Activated gamma-delta T cell (primary cell): Measurements from ENCODE around the gene SNX8.

Experiments
- DNase-seq: peaks from one replicate; lab custom pipeline; 2025; lab: John Stamatoyannopoulos, UW

SNX8 gene

DNA sequence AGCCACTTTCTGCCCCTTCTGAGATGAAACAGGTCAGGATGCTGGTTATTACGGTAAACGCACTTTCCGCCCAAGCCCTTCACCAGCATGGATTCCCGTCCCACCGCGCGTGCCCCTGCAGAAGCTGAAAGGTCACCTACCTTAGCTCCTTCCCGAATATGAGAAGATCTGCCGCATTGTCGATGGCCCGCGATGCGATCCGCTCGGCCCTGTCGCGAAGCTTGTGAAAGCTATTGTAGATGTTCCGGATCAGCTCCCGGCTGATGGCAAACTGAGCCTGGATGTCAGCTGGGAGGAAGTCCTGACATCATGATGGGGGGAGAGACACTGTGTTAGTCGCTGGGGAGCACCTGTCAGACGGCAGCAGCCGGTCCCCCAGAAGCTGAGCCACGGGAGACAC lies 50.1 kb downstream of the SNX8 start:
- no peak for DNase-seq

DNA sequence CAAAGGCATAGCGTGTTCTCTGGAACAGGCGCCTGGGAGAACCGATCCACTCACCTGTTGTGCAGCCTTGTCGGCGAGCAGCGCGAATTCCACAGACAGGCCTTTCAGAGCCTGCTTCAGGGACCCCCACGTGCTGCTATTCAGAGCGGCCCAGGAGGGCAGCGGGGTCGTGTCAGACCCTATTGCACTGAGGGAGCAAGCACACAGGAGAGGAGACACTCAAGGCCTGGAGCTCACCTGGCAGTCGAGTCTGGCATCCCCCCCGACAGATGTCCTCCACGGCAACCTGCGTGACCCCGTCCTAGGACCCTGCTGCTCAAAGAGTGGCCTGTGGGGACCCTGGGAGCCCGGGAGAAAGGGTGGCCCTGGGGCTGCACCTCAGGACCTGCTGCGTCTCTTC lies 51.1 kb downstream of the SNX8 start:
- no peak for DNase-seq

DNA sequence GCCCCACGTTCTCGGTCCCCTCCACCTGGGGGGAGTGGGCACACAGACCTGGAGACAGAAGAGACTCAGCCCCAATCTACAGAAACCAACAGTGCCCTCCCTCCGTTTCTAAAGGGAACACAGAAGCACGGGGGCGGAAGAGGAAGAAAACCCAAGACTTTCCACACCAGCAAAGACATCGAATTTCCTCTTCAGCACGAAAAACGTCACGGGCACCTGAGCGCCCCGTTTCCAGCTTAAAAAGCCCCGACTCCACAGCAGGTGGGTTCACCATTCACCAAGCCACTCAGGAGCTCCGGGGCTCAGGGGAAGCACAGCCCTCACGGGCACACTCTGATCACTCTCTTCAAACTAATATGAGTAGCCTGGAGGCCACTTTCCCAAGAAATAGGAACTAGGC lies 52.6 kb downstream of the SNX8 start:
- no peak for DNase-seq

DNA sequence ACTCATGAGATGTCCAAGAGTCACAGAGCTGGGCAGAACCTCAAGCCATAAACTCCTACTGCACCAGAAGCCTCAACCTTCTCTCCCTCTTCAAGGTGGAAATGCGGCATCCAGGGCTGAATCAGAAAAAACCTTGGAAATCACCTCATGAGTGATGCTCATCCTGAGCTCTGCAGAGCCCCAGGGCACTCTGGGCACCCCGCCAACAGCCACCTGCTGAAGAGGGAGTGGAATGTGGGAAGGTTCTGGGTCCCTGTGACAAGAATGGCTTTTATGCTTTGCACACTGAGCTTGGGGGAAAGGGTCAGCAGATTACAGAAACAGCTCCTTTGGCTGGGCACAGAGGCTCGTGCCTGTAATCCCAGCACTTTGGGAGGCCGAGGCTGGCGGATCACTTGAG lies 53.4 kb downstream of the SNX8 start:
- DNase-seq: no peak

DNA sequence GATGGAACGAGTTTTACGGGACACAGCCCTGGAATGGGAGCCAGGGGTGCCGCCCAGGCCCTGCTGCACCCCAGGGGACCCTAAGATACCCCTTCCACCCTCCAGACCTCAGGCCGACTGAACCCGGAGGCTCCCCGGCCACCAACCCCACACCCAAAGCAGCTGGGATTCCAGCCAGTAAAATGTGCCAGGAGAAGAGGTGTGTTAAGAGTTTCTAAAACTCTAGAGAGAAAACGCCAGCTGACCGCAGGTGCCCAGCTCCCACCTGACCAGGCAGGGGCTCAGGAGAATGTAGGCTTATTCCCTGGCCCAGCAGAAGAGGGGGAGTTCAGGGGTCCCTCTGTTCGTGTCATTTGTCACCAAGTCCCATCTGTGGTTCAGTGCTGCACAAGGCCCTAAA lies 54.8 kb downstream of the SNX8 start:
- DNase-seq: no peak

DNA sequence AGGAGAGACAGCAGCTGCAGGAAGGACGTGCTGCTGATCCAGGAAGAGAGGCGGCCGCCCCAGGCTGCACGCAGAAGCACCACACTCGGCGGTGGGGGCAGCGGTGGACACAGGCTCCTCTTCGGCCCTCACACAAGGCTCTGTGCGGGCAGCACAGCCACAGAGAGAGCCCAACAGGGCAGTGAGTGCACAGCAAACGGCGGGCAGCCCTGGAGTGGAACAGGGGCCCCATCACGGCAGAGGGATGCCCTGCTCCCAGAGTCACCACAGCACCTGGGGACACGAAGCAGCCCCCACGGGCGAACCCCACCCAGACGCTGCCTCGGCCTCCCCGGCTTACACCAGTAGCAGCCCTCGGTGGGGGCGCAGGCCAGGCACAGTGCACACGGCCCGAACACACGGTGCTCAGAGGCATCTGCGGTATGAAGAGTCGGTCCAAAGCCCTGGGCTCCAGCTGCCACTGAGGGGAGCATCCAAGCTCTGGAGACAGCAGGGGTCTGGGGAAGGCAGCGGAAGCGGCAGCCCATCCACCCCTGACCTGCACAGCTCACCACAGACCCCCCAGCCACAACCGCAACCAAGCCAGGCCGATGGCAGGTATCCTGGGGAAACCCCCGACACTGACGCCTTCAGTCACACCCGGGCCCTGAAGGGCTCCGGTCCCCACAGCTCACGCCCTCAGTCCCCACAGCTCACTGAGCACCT lies 55.4 kb downstream of the SNX8 start:
- no peak for DNase-seq

DNA sequence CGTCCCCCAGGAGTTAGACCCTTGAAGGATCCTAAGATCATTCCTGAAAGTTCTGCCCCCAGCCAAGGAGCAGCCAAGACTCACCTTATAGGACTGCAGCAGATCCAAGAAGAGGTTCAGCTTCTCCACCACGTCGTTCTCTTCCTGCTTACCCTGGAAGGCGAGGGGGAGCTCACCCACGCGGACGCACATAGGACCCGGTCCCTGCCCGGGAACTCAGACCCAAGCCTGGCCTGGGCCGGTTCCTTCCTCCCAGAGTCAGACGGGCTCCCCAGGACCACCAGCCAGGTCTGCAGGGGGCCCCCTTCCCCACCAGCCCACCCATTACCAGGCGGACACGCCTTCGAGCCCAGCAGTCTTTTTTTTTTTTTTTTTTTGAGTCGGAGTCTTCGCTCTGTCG lies 56.6 kb downstream of the SNX8 start:
- DNase-seq: no peak

DNA sequence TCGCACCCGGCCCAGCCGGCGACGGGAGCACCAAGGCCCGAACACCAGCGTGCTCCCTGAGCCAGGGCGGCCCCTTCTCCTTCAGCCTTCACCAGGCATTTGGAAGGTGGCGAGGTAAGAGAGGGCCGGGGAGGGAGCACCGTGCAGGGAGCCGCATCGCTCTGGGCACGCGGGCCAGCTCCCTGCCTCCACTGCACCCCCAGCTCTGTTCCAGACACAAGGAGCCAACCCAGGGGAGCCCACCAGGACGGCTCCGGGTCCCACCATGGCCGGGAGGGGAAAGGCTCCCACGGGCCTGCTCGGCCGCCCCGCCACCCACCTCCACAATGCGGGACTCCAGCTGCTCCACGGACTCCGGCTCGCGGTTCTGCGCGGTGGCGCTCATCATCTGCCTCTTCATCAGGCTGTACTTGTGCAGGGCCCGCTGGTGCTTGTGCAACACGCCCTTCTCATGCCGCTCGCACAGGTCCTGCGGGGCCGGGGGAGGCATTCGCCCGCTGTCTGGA lies 57.1 kb downstream of the SNX8 start:
- DNase-seq: no peak

DNA sequence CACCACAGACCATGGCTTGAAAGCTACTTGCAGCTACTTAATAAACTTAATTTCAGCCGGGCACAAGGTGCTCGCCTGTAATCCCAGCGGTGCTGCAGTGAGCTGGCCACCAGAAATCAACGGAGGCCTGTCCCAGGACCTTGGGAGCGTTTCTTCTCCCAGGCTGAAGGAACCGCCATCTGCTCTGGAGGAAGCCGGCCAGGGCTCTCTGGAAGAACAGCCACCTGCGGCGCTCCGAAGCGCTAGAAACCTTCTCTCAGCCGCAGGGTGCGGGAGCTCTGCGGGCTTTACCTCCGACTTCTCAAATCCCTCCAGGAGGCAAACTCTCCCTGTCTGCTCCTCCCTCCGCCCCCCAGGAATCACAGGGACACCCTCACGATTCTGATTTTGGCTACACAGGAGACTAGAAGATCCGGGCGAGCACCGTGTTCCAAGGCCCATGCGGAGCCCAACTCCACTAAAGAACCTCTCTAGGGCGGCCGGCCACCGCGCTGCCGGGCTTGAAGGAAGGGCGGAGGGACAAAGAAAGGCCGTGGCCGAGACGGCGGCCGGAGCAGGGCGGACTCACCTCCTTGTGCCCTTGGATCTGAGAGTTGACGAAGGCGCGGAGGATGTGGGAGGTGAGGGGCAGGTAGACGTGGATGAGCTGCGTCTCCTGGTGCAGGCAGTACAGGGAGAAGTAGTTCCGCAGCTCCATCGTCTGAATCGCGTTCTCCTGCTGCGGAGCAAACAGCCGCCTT lies 57.8 kb downstream of the SNX8 start:
- no peak for DNase-seq

DNA sequence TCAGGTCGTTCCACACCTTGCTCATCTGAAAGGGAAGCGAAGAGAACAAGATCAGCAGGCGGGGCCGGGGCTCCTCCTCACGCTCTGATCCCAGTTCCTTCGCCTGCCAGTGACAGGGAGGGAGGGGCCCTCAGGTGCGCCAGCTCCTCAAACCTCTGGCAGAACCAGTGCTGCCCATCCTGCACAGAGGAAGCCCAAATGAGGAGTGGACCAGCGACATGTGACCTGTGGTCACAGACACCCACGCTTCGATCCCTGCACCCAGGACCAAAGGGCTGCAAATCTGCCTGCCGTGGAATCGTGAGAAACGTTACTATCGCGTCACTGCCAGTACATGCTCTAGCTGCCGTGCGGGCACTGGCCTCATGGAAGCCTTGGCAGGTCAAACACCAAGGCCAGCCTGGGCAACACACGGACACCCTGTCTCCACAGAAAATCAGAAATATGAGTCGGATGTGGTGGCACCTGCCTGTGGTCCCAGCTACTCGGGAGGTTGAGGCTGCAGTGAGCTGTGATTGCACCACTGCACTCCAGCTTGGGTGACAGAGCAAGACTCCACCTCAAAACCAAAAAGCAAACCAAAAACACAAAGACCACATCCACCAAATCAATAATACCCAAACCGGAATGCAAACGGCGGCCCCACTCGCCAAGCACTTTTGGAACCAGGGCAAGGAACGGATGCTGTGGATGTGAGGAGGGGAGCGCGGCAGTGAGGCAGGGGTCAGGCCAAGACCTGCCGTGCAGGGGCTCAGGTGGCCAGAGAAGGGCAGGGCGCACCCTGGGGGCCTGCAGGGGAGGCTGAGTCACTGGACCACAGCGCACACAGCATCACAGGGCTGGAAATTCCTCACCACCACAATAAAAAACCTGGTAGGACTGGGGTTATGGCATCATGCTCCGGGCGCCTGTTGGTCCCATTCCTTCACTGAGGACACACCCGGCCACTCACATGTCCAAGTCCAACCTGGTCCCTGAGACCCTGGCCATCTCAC lies 58.8 kb downstream of the SNX8 start:
- DNase-seq: no peak

DNA sequence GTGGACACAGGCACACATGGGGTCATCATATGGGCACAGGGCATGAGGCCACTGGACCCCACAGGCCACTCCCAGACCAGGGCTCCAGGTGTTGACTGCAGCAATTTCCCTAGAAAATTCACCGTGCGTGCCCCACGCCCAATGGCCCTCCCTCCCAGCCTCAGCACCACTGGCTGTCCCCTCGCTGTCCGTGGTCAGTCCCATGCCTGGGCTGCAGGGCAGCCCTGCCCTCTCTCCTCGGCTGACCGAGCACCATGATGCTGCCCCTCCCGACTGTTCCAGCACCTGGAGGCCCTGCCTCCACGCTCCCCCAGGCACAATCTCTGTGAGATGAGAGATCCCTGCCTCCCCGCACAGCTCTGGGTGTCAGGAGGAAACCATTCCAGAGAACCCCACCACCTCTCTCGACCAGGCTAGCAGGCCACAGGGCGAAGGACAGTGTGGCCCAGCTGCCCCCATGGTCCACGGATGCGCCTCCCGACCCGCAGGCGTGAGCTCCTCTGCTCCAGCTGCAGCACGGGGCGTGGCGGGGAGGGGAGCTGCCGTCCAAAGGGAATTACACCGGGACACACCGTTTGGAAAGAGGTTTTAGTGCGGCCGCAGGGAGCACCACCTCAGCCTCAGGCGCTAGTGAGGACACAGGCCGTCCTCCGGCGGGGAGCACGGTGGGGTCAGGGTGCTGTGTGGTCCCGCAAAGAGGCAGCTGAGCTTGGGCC lies 59.7 kb downstream of the SNX8 start:
- no peak for DNase-seq

DNA sequence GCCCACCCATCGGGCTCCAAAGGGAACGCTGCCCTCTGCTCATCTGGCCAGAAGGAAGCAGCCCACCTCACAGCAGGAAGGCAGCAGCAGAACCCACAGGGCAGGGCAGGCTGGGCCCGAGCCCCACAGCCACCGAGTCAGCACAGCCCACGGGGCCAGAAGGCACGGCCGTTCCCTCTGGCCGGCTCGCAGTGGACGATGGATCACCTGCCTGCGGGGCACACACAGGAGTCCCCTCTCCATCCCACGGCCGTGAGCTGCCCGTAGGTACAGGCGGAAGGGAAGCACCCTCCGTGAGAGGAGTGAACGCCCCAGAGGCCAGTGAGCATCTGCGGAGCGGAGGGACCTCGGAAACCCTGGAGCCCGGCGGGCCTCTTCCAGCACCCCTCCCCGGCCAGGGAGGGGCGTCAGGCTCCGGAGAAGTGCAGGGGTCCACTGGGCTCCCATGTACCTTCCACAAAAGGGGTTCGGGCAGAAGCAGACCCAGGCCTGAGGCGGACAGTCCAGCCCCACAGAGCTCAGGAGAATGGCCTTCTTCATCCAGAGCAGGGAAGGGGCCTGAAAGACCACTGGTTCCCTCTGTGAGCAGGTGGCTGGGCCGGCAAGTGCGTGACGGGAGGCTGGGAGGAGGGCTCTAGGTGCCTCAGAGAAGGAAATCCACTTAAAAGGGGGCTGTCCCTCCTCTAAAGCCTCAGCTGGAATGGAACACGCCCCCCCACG lies 60.6 kb downstream of the SNX8 start:
- no peak for DNase-seq

DNA sequence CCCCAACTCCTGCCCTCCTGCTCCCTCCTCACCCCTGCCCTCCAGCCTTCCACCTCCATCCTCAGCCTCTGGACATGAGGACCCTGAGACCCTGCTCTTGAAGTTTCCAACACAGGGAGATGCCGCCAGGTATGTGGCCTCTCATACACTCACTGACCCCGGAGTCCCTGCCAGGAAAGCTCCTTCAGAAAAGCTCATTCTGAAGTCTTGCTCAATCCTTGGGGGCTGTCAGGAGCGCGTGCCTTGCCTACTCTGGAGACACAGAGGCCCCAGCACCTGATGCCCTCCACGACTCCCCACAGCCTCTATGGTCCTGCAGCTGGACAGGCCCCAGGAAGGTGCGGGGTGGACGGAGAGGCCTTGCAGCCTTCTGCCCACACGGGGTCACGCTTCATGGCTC lies 61.2 kb downstream of the SNX8 start:
- no peak for DNase-seq

DNA sequence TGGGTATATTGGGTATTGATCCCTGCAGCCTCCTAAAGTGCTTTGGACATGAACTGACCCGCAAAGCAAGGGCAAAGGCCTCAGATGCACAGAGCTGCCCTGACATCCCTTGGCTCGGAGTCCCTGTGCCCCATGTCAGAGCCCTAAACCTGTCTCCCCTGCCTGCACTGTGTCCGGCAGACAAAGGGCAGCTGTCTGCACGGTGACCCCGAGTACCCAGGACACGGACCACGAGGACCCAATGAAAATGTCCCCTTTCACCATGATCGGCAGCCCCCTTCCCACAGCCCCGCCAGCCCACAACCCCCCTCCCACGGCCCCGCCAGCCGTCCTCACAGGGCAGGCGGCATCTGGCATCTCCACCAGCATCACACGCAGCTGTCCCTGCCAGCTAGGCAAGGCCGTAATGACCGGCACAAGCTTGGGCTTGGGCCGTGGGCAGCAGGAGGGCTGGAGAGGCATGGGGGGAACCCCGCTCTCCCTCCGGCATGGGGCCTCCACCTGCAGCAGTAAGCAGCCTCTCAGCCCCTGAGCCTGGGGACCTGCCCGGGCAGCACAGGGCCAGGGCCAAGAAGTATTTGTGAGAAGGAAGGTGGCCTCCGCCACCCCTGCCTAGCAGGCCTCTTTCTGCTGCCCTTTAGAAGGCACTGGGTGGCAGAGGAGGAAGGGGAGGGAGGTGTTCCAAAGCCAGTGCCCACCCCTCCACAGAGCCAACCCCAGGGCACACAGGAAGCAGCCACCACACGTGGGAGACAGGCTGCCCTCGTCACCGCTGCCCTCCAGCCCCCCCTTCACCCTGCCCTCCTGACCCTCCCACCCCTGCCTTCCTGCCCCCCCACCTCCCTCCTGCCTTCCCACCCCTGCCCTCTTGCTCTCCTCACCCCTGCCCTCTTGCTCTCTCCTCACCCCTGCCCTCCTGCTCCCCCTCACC lies 62.1 kb downstream of the SNX8 start:
- DNase-seq: no peak

DNA sequence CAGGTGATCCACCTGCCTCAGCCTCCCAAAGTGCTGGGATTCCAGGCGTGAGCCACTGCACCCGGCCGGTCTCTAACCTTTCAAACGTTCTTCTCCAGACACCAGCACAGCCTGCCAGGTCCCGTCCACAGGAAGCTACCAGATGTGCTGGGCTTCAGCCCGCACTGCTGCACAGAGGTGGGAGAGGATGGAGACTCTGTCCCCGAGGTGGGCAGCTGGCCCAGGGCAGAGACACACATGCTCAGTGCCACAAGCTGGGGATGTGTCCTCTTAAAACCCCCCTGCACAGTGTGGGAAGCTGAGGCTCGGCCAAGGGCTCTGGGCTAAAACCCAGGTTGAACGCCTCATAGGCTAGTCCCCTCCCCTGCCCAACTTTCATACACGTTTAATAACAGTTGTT lies 62.9 kb downstream of the SNX8 start:
- no peak for DNase-seq

DNA sequence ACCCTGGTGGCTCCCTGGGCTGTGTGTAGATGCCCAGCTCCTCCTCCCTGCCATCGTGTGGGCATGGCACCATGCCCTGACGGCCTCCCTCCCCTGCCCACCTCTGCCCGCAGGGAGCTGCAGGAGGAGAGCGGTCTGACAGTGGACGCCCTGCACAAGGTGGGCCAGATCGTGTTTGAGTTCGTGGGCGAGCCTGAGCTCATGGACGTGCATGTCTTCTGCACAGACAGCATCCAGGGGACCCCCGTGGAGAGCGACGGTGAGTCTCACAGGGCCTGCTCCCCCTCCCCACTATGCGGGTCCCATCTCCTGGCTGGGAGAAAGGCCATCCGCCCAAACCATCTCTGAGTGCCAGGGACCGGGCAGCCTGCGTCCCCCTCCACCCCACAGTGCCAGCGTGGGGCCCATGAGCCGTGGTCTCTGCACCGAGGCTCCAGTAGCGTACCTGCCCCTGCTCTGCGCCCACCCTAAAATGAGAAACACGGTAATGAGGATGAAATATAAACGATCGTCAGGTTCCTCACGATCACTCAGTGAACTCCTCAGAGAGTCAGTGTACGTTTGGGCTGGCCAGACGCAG lies 64.4 kb downstream of the SNX8 start:
- no peak for DNase-seq

DNA sequence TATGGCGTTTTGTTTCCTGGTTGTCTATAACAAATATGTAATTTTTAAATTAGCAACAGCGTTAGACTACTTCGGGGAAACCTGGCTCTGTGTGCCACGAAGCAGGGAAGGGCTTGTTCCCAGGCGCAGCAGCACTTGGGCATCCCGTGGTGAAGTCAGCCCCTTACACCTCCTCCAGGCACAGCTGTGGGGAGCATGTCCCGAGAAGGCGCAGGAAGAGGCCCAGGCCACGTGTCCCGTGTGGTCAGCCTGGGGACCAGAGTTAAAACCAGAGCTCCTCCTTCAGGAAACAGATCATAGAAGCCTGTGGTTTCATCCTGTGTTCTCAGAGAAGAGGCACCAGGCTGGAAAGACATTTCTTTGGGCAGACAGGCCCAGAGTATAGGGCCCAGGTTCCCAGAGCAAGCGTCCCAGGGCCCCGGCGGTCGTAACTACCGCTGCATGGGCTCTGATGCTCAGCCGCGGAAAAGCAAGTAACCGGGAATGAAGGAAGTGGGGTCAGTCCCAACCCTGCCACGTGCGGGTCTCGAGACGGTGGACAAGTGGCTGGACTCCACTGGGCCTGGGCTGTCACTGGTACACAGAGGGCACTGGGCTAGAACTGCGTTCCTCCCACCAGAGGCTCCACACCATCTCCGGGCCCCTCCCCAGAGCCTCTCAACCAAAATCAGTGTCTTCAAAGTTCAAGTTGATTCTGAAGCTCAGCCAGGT lies 65.1 kb downstream of the SNX8 start:
- DNase-seq: no peak

DNA sequence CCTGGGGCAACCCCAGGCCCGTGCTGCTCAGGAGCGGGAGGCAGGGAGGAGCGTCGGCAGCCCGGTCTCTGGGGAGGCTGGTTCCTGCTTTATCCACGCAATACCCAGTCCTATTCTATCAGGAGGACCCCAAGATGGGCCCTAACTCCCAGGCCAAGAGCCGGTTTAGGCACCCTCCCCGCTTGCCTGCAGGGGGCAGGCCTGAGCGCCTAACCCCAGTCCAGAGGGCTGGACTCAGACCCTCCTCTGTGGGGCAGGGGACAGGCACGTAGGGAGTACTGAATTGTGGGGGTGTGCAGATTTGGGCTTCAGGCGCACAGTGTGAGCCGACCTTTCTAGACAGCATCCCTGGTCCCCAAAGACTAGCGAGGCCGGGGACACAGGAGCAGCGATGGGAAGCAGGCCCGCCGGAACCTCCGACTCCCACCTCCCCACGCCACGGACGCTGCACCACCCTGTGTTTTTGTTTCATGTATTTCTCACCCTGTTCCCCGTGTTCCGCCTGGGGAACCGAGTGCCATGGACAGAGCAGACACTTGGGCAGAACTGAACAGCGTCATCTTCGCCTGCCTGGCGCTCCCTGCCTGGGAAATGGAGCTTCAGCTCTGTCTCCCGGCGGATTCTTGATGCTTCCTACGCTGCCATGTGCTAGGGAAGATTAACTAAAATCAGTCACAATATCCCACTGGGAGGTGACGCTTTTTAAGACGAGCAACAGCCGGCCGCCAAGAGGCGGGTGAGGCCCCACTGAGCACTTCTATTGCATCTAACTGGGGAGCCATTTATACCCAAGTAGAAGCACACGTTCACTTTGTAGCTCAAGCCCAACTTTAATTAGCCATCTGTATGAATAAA lies 66.9 kb downstream of the SNX8 start:
- no peak for DNase-seq
